GM19193 (cell line): ENCODE measurements around the gene TMEM131L.
A peak's percentile ranks its signal among the peaks of the same experiment; 100 is the strongest.

Source experiments
- POLR2A ChIP-seq: IDR thresholded peaks from 4 replicates; pipeline ENCODE4 v1.6.1; 2011; ENCODE audit not compliant: insufficient read depth, insufficient read length; ENCODE audit errors: extremely low read depth

Gene TMEM131L

DNA sequence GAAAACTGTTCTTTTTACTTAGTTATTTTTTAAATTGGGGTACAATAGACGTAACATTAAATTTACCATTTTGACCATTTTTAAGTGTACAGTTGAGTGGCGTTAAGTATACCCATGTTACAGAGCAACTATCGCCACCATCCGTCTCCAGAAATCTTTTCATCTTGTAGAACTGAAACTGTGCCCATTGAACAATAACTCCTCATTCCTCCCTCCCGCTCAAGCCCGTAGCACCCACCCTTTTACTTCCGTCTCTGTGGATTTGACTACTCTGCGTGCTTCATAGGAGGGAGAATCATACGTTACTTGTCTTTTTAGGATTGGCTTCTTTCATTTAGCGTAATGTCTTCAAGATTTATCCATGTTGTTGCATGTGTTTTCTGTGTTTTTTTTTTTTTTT is 55.3 kb downstream of the TMEM131L start:
- no peak for TF ChIP-seq POLR2A

- peak; percentile 49 for TF ChIP-seq POLR2A
Observed at GRCh38 chr4:153521999-153522801, 56.0 kb downstream of the TMEM131L start.

- TF ChIP-seq POLR2A, result no peak
Observed at GRCh38 chr4:153522802-153523094, 56.6 kb downstream of the TMEM131L start.

- TF ChIP-seq POLR2A, result no peak
Observed at GRCh38 chr4:153523164-153523796, 57.1 kb downstream of the TMEM131L start.

DNA sequence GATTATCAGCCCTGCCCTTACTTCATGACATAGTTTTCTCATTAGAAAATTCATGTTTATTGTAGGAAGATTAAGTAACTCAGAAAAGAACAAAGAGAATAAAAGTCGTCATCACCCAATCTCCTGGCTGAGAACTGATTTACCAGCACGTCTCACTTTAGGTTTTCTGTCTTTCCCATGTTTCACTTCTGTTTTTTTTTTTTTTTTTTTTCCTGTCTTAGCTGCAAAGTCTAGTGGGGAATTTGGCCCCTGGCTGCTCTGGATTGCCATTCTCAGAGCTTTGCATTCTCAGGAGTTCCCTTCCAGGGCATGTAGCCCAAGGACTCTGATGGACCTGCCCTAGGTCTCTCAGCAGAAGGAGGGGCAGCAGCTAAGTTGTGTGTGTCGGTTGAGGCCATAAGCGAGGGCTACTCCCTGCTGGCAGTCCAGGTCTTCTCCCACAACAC is 57.8 kb downstream of the TMEM131L start:
- TF ChIP-seq POLR2A, result no peak

DNA sequence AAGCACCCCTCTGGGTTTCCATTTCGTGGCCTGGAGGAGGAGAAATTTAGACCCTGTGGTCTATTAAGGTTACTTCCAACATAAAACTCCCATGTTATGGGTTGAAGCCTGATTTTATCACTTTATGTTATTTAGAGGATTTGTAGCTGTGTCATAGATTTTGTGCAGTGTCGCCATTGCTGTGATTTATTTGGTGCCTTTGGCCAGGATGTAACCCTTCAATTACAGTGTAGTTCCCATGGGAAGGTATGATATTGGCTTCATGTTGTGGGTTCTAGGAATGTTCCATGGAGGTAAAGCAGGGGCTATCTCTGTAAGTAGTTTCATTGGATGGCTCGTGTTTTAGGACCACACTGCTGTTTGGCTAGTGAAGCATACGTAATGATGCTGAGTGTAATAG is 58.5 kb downstream of the TMEM131L start:
- TF ChIP-seq POLR2A, result no peak

DNA sequence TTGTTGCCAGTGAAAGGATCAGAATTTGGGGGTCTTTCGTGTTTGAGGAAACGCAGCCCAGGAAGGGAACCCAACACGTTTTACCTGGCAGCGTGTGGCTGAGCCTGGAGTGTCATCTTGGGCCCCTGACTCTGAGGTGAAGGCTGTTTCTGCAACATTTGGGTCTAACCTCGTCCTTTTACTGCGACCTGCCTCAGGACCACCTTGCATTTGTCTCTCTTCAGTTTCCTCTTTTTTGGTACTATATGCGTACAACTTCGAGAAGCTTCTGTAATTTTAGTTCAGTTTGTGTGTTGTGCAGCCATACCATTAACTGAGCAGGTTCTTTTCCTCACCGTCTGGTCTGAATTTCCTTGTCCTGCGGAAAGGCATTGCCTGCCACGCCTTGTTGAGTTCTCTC is 61.5 kb downstream of the TMEM131L start:
- TF ChIP-seq POLR2A, result no peak

- no peak for TF ChIP-seq POLR2A
Observed at GRCh38 chr4:153528705-153529485, 62.7 kb downstream of the TMEM131L start.

- TF ChIP-seq POLR2A, result no peak
Observed at GRCh38 chr4:153529646-153530045, 63.5 kb downstream of the TMEM131L start.

DNA sequence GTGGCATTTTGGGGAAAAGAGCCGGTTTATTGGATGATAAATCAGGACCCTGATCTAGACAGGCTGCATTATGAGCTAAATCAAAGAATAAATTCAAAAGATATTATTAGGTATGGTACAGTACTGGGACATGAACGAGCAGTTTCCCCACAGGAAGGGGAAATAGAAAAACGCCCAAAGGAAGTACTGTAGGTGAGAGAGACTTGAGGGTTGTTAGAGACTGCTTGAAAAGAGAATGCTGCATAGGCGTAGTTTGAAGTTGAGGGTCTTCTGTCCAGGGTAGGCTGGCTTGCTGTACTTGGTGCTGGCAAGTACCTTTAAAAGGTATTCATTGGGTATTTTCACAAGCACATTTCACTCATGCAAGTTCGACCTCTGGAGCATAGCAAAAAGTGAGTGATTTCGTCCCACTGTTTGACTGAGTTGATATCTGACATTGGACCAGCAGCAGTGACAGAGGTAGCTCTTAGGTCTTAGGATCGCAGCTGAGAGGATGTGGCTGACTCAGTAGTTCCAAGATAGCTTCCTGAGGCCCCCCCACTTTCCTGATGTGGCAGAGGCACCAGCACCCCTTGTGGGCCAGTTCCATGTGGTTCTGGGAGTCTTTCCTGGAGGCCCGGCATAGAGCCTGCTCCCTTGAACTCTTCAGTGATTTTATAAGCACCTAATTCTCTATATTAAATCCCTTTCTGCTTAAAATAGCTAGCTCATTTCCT is 64.3 kb downstream of the TMEM131L start:
- no peak for TF ChIP-seq POLR2A

GRCh38 chr4:153531000-153531358 is 64.8 kb downstream of the TMEM131L start:
- TF ChIP-seq POLR2A, result no peak

GRCh38 chr4:153531976-153532626 is 65.9 kb downstream of the TMEM131L start:
- TF ChIP-seq POLR2A, result no peak

- TF ChIP-seq POLR2A, result no peak
Observed at GRCh38 chr4:153532636-153533035, 66.5 kb downstream of the TMEM131L start.

DNA sequence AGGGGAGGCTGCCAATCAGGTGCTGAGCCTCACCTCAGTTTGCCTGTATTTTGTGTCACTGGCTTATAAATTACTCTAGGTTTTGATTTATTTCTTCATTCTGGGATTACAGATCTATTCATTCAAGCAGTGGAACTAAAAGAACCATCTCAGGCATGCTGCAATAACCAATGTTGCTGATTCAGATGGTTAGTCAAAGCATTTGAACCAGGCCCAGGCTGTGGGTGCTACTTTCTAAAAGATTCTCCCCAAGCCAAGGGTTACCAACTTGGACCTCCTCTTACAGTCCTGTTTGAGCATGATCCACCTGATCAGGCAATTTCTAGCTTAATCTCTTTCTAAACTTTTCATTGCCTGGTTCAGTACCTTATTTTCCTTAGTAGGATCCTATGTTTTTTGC is 67.2 kb downstream of the TMEM131L start:
- no peak for TF ChIP-seq POLR2A

GRCh38 chr4:153534792-153535629 is 68.9 kb downstream of the TMEM131L start:
- no peak for TF ChIP-seq POLR2A
